OCI-LY7 (cell line): Measurements from ENCODE around the gene SLC35A4. TPM values are rescaled to one million over a fixed set of nuclear protein-coding genes. Genes with fewer than 3 reads are reported as not detected.

Experiments
- BruUV-seq: library from RNA; stranded (reverse); fragments of 400-500 nt; replicated peaks from 2 replicates; lab custom pipeline; 2021; lab: Mats Ljungman, UMichigan
- CTCF ChIA-PET: fragments of 300-600 bp; sonication (Branson Sonifier 250); formaldehyde crosslinking; loops from one replicate; lab custom pipeline; 2022; ENCODE audit warnings: antibody characterized with exemption; ENCODE audit not compliant: unreplicated experiment; lab: Charles Lee
- POLR2A ChIA-PET: fragments of 300-600 bp; sonication (Branson Sonifier 250); formaldehyde crosslinking; loops from one replicate; lab custom pipeline; 2022; ENCODE audit warnings: antibody characterized with exemption; lab: Charles Lee
- DNase-seq: peaks from one replicate; pipeline ENCODE4 v3.0.0-alpha.2; 2015; ENCODE audit warnings: low spot score
- H2AFZ ChIP-seq: fragments of 200-600 bp; sonication (generic), shearing (Covaris generic); 2 replicates; pipeline ENCODE4 v1.6.1; 2014; ENCODE audit warnings: mild to moderate bottlenecking, antibody characterized with exemption, low read length, moderate library complexity
- H3K27ac ChIP-seq: fragments of 200-600 bp; sonication (generic); 2 replicates; pipeline ENCODE4 v1.5.1; 2014; ENCODE audit warnings: mixed run types, low read depth, mild to moderate bottlenecking, moderate library complexity, low read length, inconsistent platforms; ENCODE audit not compliant: poor library complexity, severe bottlenecking
- H3K36me3 ChIP-seq: fragments of 200-600 bp; sonication (generic); 2 replicates; pipeline ENCODE4 v1.6.1; 2014; ENCODE audit warnings: mild to moderate bottlenecking, antibody characterized with exemption, low read length, moderate library complexity, mixed read lengths; ENCODE audit not compliant: insufficient read depth
- H3K4me1 ChIP-seq: fragments of 200-600 bp; sonication (generic); 2 replicates; pipeline ENCODE4 v1.5.1; 2014; ENCODE audit warnings: mild to moderate bottlenecking, low read length; ENCODE audit not compliant: insufficient read depth, poor library complexity, severe bottlenecking
- H3K4me2 ChIP-seq: fragments of 200-600 bp; sonication (generic); 2 replicates; pipeline ENCODE4 v1.6.1; 2014; ENCODE audit warnings: mild to moderate bottlenecking, low read length
- H3K4me3 ChIP-seq: fragments of 200-600 bp; sonication (generic); 2 replicates; pipeline ENCODE4 v1.5.1; 2014; ENCODE audit warnings: mild to moderate bottlenecking, low read depth, low read length; ENCODE audit not compliant: poor library complexity, severe bottlenecking
- H3K79me2 ChIP-seq: fragments of 200-600 bp; sonication (generic); 2 replicates; pipeline ENCODE4 v1.6.1; 2016; ENCODE audit warnings: low read depth, mild to moderate bottlenecking, low read length, moderate library complexity, mixed read lengths; ENCODE audit not compliant: insufficient read depth
- H3K9me2 ChIP-seq: fragments of 200-600 bp; sonication (generic); 2 replicates; pipeline ENCODE4 v1.6.1; 2016; ENCODE audit warnings: mild to moderate bottlenecking, low read length, mixed read lengths; ENCODE audit not compliant: insufficient read depth
- H3K9me3 ChIP-seq: fragments of 200-600 bp; sonication (generic); 2 replicates; pipeline ENCODE4 v1.6.1; 2014; ENCODE audit warnings: mild to moderate bottlenecking, mixed run types, low read length, mixed read lengths
- H4K20me1 ChIP-seq: fragments of 200-600 bp; sonication (generic); 2 replicates; pipeline ENCODE4 v1.6.1; 2014; ENCODE audit warnings: mild to moderate bottlenecking, antibody characterized with exemption, low read length, moderate library complexity, mixed read lengths; ENCODE audit not compliant: insufficient read depth
- EZH2phosphoT487 ChIP-seq: fragments of 200-600 bp; sonication (generic); IDR thresholded peaks from 2 replicates; pipeline ENCODE4 v1.6.1; 2018; ENCODE audit warnings: low read depth, borderline replicate concordance, mild to moderate bottlenecking, mixed run types, antibody characterized with exemption, low read length, moderate library complexity, mixed read lengths
- intact Hi-C: fragments of 100-400 bp; cut with micrococcal nuclease; formaldehyde crosslinking; loops from one replicate; pipeline ENCODE4 v1.10.0; 2022; ENCODE audit not compliant: unreplicated experiment
- total RNA-seq, 2 experiments: library from RNA; depleted of rRNA in 1 of 2; stranded (reverse); fragments of >200 nt in 1 of 2; shearing (Covaris generic) in 1 of 2; gene quantifications; 2 replicates each; pipeline ENCODE4 v1.2.3, GENCODE V29; 2014 to 2022
- TF ChIP-seq, protein P1 (sequence below): fragments of 200-600 bp; sonication (generic); conservative IDR thresholded peaks from 2 replicates; pipeline ENCODE4 v1.5.1; 2014; ENCODE audit warnings: mild to moderate bottlenecking, antibody characterized with exemption, low read length, moderate library complexity, mixed read lengths

The SLC35A4 gene
- total RNA-seq, 2 experiments from 2014 or later, result 29.1 to 48.7 TPM

DNA sequence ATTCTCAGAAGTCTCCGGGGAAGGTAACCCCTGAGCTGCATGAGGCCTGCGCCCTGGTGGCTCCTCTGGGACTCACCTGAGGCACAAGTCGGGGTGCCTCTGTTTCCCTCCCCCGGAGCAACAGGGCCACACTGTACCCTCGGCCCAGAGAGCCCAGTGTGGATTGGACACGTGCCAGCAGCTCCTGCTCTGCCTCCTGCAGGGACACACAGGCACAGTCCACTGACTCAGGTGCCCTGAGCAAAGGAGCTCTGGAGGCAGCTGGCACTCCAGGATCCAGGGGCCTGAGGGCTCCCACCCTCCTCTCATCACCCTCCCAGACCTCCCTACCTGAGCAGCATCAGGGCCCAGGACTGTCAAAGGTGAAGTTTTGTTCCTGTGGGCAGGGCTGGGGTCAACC, 29.5 kb downstream of the SLC35A4 start:
- Histone ChIP-seq H3K9me2 (no peaks in the 10 kb centered on the region), H2AFZ (no peak overlapping the region), H4K20me1 (no peaks in the 10 kb centered on the region), H3K27ac (no peak overlapping the region), H3K4me2 (no peak overlapping the region), H3K9me3 (no peaks in the 10 kb centered on the region), H3K79me2 (no peaks in the 10 kb centered on the region), H3K36me3 (no peaks in the 10 kb centered on the region), H3K4me1 (no peaks in the 10 kb centered on the region), H3K4me3 (no peak overlapping the region)
- TF ChIP-seq EZH2phosphoT487, result no peak
- TF ChIP-seq, protein P1, sequence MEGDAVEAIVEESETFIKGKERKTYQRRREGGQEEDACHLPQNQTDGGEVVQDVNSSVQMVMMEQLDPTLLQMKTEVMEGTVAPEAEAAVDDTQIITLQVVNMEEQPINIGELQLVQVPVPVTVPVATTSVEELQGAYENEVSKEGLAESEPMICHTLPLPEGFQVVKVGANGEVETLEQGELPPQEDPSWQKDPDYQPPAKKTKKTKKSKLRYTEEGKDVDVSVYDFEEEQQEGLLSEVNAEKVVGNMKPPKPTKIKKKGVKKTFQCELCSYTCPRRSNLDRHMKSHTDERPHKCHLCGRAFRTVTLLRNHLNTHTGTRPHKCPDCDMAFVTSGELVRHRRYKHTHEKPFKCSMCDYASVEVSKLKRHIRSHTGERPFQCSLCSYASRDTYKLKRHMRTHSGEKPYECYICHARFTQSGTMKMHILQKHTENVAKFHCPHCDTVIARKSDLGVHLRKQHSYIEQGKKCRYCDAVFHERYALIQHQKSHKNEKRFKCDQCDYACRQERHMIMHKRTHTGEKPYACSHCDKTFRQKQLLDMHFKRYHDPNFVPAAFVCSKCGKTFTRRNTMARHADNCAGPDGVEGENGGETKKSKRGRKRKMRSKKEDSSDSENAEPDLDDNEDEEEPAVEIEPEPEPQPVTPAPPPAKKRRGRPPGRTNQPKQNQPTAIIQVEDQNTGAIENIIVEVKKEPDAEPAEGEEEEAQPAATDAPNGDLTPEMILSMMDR, result no peak
- BruUV-seq, result no TSS peak
- DNase-seq, result no peak
- intact Hi-C loops, result no loop called here
- CTCF ChIA-PET, result no interaction called here
- POLR2A ChIA-PET, result no interaction called here

DNA sequence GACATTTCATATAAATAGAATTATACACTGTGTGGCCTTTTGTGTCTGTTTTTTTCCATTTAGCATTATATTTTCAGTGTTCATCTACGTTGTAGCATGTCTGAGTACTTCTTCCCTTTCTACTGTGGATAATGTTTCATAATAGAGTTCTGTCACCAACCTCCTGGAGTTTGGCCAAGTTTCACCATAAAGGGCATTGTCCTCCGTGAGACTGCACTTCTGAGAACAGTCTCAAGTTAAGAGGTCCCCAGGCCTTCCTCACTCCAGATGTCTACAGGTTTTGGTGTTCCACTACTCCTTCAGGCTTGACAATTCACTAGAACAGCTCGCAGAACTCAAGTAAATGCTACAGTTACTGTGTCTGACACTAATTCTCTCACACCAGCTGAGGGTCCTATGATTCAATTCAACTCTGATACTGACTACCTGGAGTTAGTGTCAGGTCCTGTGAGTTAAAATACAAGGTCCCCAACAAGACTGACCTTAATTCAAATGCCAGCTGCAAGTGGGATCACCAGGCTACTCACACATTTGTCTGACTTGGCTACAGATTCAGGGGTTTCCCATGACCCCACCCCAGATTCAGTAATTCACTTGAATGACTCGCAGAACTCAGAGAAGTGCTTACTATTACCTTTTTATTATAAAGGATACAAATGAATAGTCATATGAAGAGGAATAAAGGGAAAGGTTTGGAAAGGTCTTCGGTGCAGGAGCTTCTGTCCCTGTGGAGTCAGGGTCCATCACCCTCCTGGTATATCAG, 31.1 kb downstream of the SLC35A4 start:
- Histone ChIP-seq H3K4me3 (no peak overlapping the region), H3K27ac (no peak overlapping the region), H3K4me1 (no peaks in the 10 kb centered on the region), H3K36me3 (no peaks in the 10 kb centered on the region), H3K9me2 (no peaks in the 10 kb centered on the region), H4K20me1 (no peaks in the 10 kb centered on the region), H3K9me3 (no peaks in the 10 kb centered on the region), H3K4me2 (no peak overlapping the region), H3K79me2 (no peaks in the 10 kb centered on the region), H2AFZ (no peak overlapping the region)
- DNase-seq, result no peak
- intact Hi-C loops, result no loop called here
- POLR2A ChIA-PET, result interaction anchor here (0.6 kb wide), 1 partner anchor 49 kb away, joined by 3 read pairs; no protein-coding TSS in a partner anchor
- TF ChIP-seq, protein P1, result no peak
- no peak for TF ChIP-seq EZH2phosphoT487
- BruUV-seq, result no TSS peak
- CTCF ChIA-PET, result no interaction called here

DNA sequence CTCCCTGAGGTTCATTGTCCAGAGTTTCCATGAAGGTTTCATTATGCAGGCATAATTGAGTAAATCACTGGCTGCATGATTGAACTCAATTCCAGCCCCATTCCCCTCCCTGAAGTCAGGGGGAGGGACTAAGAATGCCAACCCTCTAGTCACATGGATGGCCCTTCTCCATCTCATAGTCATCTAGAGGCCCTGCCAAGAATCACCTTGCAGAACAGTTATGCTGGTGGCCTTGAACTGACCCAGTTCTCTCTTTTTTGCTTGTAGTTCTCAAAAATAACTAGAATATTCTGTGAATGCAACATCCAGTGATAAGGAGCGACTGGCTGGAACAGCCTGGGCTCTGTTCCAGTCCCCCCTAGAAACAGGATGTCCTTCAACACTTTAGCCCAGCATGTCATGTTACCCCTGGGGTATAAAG, 31.7 kb downstream of the SLC35A4 start:
- Histone ChIP-seq H3K9me2 (no peaks in the 10 kb centered on the region), H3K4me1 (no peaks in the 10 kb centered on the region), H3K4me3 (no peak overlapping the region), H4K20me1 (no peaks in the 10 kb centered on the region), H3K9me3 (no peaks in the 10 kb centered on the region), H3K36me3 (no peaks in the 10 kb centered on the region), H2AFZ (no peak overlapping the region), H3K27ac (no peak overlapping the region), H3K79me2 (no peaks in the 10 kb centered on the region), H3K4me2 (no peak overlapping the region)
- ChIA-PET POLR2A (interaction anchor here (0.6 kb wide), 1 partner anchor 21 kb away, joined by 4 read pairs; no protein-coding TSS in a partner anchor), CTCF (no interaction called here)
- no peak for DNase-seq
- BruUV-seq, result no TSS peak
- TF ChIP-seq EZH2phosphoT487, result no peak
- TF ChIP-seq, protein P1, result no peak
- intact Hi-C loops, result no loop called here
